HL-60/S4 treated with retinoic acid at 250 ng/mL for 4 days and 3 days (cell line): Measurements from ENCODE around the gene FOXP2.
"Not testable (repeated sequence)": the region's sequence is repeated elsewhere in the genome, so short reads cannot be mapped to it uniquely, and the experiment has no call there.

ENCODE experiments used
- in situ Hi-C: fragments of 300-500 bp; cut with MboI; formaldehyde crosslinking; loops from 2 replicates; pipeline ENCODE4 v1.7.0; 2022; ENCODE audit warnings: low sequenced_read_pairs

The FOXP2 gene

GRCh38 chr7:114414156-114415063, at the start of gene FOXP2:
Gene FOXP2 (plus strand): TSS chr7:114414815. CDS start chr7:114426512, 11,697 bp downstream.
- in situ Hi-C loops = no loop called here

DNA sequence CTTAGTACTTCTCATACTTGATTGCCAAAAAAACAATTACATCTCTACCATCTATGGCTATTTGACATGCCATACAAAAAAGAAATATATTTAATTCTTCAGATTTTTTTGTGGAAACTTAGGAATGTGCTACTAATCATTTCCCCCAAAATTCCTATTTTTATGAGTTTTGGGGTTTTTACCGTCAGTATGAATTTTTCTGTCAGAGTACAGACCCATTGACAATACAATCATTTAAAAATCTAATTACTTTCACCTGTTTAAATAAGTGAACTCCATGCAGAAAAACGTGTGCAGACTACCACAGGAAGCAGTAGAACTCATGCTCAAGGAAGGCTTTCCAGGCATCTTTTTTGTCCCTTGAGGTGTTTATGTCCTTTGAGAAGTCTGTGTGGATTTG, 48.8 kb upstream of the FOXP2 start:
- in situ Hi-C loops = no loop called here

- in situ Hi-C loops = no loop called here
Measured at GRCh38 chr7:114368492-114368891, 46.1 kb upstream of the FOXP2 start.

GRCh38 chr7:114369294-114369693, 45.3 kb upstream of the FOXP2 start:
- in situ Hi-C loops = no loop called here

DNA sequence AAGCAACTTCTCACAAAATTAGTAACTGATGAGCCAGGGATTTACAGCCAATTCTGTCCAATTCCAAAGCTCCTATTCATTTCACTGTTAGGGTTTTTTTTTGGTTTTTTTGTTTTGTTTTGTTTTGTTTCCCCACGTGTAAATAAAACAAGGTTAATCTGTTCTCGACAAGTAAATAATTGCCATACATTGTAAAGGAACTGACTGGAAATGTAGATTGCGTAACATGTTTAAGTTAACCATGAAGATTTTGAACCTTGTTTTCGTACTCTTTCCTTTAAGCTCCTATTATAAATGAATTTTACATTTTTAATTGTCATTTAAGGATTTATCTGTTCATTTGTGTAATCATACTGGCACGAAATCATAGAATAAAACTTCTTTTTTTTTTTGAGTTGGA, 42.0 kb upstream of the FOXP2 start:
- in situ Hi-C loops = no loop called here

GRCh38 chr7:114375907-114376306, 38.7 kb upstream of the FOXP2 start:
- in situ Hi-C loops = no loop called here

- in situ Hi-C loops = not testable (repeated sequence)
Measured at GRCh38 chr7:114383946-114384345, 30.7 kb upstream of the FOXP2 start.

- in situ Hi-C loops = not testable (repeated sequence)
Measured at GRCh38 chr7:114384346-114384745, 30.3 kb upstream of the FOXP2 start.

- in situ Hi-C loops = no loop called here
Measured at GRCh38 chr7:114388021-114388420, 26.6 kb upstream of the FOXP2 start.

DNA sequence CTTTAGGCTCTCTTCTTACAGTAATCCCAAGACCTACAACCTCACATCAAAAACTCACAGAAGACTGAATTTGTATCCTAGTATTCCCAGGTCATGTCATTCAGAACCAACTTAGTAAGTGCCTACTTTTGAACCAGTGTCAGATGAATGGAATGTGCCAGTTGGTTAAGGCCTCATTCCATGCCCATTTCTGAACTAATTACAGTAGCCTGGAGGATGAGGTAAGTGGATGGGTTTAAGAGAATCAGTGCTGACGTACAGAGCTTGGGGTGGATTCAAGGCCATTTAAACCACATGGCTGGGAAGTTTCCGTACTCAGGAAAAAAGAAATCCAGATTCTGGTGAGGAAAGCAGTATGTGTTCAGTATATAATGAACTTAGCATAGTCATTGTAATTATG, 21.9 kb upstream of the FOXP2 start:
- in situ Hi-C loops = no loop called here

GRCh38 chr7:114402876-114403635, 11.6 kb upstream of the FOXP2 start:
- in situ Hi-C loops = no loop called here

DNA sequence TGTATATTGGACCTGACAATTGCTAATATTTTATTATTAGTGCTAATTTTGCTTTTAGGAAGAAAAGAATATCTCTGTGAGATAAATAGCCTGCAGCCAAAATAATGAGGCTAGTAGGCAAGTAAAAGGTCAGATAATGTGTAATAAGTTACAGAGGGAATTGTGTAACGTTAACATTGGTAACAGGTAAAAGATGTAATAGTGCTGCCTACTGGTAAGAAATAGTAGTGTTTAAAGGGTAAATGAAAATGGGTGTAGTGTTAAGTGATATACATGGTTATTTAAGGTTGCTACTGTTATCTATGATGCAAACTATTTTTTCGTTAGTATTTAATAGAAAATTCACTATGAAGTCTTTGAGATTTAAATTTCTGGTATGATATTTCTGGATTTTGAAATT, 9.2 kb upstream of the FOXP2 start:
- in situ Hi-C loops = no loop called here

- in situ Hi-C loops = no loop called here
Measured at GRCh38 chr7:114409750-114410149, 4.9 kb upstream of the FOXP2 start.

DNA sequence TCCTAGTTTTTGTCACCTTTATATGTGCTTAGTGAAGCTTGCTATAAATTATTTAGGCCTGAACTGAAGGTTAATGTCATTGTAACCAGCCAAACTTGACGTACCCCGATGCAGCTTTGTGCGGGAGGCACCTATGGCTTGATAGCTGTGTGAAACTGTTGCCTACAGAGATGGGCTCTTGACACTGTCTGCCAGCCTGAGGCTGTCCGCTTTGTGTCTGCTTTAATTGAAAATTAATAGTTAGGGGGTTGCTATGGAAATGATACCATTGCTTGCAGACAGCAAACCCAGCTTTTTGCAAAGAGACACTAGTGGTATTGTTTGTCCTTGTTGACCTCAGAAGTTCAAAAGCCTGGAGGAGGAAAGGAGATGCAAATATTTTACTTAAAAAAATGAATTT, 2.1 kb upstream of the FOXP2 start:
- in situ Hi-C loops = no loop called here

- in situ Hi-C loops = no loop called here
Measured at GRCh38 chr7:114413761-114414155, 857 bp upstream of the FOXP2 start.

- in situ Hi-C loops = no loop called here
Measured at GRCh38 chr7:114415064-114415989, 712 bp downstream of the FOXP2 start.

DNA sequence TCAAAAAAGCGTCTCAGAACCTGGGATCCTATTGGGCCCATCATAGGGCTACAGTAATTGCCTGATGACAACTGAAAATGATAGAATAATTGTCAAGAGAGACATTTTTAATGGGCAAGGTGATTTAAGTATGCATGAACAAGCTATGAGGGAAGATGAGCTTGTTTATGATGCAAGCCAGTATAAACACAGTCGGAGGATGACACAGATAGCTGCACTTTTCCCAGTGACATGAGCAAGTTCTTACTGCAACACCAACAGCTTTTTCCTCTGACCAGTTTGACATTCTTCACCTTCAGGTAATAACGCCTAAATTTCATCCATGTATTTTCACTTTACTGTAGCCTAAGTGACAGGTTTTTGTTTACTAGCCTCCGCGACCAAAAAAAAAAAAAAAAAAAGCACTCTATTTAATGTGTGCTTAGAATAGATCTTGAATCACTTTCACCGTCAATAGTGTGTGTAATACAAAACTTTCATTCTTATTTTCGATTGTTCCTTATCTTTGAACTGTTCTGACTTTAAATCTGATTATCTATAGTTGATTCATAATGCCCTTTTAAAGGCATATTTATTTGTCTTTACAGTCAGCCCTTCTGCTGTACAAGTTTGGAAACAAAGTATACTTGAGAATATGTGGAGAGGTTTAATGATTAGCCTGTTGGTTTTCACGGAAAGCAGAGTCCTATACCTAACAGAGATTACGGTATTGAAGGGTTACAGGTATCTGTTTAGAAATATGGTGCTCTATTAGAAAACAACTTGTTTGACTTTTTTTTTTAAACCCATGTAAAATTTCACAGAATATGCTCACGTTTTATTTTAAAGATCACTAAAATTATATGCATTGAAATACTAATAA, 1.7 kb downstream of the FOXP2 start:
- in situ Hi-C loops = no loop called here

- in situ Hi-C loops = no loop called here
Measured at GRCh38 chr7:114417290-114417689, 2.7 kb downstream of the FOXP2 start.

DNA sequence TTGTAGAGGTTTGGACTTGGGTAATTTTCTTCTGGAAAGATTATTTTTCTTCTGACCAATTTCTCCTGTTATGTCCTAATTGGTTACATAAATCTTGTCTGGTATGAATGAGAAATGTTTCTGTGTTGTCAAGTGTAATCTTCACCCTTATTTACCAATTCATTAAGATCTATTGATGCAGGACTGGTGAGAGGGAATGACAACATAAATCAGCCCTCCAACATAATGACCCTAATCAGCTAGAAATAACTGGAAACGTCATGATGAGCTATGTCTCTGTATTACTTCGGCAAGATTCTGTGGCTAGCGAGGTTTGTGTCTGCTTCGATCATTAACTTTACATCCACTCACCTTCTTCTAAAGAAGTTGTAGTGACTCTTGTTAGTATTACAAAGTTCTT, 3.5 kb downstream of the FOXP2 start:
- in situ Hi-C loops = no loop called here
